HG02973 (cell line): Measurements from ENCODE around the gene TSSC4.

Source experiments
- ATAC-seq: cut with Tn5 transposase; IDR thresholded peaks from one replicate; pipeline ENCODE4 v1.9.1; 2021; ENCODE audit warnings: moderate library complexity; ENCODE audit not compliant: unreplicated experiment

Gene TSSC4

DNA sequence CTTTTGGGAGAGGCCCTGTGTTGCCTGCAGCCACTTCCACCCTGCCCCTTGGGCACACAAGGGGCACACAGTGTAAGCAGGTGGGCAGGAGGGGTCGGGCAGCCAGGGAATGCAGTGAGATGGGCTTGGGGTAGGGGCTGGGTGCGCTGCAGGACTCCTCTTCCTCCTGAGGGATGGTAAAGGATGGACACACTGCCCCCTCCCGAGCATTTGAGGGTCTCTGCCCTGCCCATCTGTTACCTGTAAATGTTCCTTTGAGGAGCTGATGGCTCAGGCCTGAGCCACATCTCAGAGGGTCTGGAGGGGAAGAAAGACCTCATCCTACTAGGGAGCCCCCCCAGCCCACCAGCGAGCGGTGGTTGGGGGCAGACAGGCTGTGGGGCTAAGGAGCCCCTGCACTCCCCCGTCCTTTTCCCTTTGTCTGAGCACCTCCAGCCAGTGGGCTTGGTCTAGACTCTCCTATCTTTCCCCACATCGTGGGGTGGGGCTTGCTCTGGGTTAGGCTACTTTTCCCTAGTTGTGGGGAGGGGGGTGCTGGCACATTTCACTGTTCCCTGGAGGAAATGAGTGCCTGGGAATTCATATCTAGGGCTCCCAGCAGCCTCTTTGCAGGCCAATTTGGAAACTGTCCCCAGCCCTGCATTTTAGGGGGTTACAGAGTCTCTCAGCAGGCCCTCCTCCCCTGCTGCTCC is 1.7 kb upstream of the TSSC4 start:
- no peak for ATAC-seq

DNA sequence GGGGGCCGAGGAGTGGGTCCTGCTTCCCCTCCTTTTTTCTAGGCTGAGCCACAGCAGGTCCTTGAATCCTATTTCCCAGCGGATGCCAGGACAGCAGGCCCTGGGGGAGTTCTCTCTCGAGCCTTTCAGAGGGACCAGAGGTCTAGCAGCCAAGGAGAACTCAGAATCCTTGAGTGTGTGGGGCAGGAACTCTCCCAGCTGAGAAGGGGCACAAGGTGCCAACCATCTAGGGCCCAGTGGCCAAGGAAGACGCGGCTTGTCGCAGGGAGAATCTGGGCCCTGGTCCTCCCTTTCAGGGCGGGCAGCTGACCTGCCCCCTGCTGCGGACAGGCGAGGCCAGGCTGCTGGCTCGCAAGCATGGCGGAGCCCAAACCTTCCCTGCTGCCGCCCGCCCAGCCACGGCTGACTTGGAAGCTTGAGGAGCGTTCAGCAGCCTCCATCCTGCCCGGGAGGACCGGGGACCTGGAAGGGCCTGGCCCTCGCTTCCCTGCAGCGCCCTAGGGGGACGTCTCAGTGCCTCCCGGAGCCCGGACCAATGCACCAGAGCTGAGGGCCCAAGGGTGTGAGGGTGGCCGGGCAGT is 972 bp upstream of the TSSC4 start:
- no peak for ATAC-seq

DNA sequence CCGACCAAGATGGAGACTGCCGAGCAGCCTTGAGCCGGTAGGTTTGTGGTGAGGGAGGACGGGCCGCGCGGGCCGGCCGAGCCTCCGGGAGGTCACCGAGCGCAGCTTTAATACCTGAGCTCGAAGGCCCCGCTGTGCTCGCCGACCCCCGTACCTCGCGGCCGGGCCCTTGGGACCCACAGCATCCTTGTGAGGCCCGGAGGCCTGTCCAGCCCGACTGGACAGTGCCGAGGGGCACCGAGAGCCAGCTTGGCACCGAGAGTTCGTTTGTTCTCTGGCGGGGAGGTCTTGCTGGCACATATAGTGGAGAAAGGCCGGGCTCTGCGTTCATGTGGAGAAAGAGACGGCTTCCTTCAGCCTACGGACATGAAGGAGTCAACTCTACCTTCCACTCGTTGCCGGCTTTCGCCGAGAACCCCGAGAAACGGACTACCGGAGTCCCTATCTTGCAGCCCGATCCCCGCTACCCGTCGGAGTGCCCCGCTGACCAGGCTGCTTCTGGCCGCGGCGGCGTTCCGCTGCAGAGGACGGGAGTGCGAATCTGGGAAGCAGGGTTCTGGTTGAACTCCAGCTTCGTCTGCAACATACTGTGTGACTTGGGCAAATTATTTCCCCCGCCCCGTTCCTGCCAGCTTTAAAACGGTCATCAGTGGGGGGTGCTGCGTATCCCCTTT is 349 bp downstream of the TSSC4 start:
- no peak for ATAC-seq

DNA sequence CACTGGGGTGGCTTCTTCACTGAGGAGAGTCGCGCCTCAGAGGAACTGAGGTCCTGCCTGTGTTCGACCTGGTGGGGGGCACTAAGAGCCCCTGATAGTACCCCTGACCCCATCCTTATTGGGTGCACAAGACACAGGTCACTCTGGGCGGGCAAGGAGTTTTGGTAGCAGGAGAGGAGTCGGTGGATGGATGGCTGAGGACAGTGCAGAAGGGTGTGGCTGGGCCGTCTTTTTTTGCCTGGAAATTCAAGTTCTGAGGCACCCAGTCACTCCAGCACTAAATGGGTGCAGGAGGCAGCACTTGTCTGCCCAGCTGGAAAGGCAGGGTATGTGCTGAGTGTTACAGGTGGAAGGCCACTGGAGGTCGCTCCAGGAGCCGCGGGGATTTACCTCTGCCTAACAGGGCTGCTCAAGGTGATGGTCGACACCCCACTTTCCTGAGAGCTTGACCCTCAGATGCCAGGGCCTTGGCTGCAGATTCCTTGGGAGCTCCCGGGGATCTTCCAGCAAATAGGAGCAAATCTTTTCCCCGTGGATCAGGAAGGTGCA is 960 bp downstream of the TSSC4 start:
- ATAC-seq, result no peak

DNA sequence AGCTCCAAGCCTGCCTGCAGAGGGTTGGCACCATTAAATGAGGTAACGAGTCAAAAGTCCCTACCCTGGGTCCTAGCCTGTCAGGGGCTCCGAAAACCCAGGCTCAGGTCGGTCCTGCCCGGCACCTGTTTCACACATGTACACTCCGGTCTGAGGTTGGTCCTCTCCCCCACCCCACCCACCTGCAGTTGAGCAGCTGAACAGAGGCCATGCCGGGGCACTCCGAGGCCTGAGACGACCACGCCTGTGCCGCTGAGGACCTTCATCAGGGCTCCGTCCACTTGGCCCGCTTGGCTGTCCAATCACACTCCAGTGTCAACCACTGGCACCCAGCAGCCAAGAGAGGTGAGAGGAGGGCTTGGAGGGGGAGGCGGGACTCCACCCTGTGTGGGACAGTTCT is 1.6 kb downstream of the TSSC4 start:
- no peak for ATAC-seq

DNA sequence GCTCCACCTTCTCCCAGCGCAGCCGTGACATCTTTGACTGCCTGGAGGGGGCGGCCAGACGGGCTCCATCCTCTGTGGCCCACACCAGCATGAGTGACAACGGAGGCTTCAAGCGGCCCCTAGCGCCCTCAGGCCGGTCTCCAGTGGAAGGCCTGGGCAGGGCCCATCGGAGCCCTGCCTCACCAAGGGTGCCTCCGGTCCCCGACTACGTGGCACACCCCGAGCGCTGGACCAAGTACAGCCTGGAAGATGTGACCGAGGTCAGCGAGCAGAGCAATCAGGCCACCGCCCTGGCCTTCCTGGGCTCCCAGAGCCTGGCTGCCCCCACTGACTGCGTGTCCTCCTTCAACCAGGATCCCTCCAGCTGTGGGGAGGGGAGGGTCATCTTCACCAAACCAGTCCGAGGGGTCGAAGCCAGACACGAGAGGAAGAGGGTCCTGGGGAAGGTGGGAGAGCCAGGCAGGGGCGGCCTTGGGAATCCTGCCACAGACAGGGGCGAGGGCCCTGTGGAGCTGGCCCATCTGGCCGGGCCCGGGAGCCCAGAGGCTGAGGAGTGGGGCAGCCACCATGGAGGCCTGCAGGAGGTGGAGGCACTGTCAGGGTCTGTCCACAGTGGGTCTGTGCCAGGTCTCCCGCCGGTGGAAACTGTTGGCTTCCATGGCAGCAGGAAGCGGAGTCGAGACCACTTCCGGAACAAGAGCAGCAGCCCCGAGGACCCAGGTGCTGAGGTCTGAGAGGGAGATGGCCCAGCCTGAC is 2.5 kb downstream of the TSSC4 start:
- no peak for ATAC-seq

DNA sequence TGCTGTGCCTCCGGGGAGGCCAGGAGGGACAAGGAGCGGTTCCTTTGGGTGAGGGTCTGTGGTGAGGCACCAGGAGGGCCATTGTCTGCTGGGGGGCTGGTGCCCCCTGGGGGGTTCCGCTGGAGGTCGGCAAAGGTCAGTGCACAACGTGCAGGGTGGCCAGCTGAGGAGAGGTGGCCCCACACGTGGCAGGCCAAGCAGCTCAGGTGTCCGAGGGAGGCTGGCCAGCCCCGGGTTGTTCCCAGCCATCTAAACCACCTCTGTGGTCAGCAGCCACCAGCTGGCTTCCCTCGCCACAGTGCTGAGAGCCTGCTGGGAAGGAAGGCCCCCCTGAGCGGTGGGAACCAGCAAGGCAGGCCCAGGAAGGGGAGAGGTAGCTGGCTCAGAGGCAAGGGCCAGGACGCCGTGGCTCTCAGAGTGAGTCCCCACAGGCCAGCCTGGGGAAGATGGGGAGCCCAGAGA is 4.2 kb downstream of the TSSC4 start:
- ATAC-seq, result no peak

DNA sequence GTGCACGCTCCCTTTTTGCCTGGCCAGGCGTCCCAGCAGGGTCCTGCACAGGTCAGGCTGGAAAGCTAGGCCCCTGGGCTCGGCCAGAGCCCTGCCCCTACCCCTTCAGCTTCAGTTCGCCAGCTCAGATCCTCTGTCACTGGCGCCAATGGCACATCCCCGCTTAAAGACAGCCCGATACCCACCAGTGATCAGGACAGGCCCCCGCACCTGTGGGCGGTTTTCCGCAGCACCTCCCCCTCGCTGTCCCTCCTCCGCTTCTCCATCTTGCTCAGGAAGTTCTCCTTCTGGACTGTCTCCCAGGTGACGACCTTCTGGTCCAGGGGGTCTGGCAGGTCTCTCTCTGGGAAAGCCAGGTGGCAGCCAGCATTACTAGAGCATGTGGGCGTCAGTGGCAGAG is 5.9 kb downstream of the TSSC4 start:
- ATAC-seq, result no peak

DNA sequence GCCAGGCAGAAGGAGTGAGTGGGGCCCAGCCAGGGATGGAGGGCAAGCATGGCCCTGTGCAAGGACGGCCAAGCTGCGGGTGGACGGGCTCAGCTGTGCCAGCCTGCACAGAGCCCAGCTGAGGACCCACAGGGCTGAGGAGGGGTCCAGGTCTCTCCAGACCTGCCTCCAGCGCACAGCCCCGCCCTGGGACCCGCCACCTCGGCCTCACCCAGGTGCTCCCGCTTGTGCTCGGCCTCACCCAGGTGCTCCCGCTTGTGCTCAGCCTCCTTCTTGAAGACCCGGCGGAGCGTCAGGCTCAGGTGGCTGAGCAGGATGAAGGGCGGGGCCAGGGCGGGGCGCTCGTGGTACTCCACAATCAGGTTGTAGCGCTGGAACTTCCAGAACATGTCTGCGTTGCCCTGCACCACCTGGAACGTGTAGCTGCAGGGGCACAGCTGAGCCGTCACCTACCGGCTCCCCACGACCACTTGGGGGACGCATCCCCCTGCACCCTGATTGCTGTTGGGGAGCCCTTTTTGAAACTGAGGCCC is 6.4 kb downstream of the TSSC4 start:
- ATAC-seq, result no peak

DNA sequence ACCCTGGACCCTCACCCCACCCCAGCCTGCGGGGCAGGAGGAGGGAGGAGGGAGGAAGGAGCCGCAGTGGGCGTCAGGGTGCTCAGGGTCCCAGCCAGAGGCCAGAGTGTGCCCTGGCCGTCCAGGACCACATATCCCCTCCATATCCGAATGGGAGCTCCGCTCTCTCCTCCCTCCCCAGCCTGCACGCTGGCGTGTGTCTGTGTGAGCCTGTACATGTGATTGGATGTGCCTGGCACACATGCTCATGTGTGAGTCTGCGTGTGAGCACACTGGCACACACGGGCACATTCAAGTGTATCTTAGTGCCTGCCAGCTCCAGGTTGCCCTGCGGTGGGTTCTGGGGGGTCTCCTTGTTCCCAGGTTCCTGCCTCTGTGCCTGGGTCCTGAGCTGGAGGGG is 8.1 kb downstream of the TSSC4 start:
- ATAC-seq, result no peak

DNA sequence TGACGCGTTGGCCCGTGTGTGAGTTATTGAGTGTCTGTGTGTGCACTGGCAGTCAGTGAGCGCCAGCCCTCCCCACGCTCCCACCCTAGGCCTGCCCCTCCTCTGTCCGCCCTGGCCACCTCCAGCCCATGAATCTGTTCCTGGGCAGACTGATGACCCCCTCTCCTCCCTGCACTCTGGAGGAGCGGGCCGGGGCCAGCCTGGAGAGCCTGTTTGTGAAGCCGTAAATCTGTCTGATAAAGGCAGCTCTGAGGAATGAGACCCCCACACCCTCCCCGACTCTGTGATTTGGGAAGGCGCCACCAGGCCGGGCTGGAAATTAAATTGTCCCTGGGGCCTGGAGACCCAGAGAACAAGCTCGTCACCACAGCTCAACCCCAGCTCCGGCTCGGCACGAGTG is 8.6 kb downstream of the TSSC4 start:
- no peak for ATAC-seq

DNA sequence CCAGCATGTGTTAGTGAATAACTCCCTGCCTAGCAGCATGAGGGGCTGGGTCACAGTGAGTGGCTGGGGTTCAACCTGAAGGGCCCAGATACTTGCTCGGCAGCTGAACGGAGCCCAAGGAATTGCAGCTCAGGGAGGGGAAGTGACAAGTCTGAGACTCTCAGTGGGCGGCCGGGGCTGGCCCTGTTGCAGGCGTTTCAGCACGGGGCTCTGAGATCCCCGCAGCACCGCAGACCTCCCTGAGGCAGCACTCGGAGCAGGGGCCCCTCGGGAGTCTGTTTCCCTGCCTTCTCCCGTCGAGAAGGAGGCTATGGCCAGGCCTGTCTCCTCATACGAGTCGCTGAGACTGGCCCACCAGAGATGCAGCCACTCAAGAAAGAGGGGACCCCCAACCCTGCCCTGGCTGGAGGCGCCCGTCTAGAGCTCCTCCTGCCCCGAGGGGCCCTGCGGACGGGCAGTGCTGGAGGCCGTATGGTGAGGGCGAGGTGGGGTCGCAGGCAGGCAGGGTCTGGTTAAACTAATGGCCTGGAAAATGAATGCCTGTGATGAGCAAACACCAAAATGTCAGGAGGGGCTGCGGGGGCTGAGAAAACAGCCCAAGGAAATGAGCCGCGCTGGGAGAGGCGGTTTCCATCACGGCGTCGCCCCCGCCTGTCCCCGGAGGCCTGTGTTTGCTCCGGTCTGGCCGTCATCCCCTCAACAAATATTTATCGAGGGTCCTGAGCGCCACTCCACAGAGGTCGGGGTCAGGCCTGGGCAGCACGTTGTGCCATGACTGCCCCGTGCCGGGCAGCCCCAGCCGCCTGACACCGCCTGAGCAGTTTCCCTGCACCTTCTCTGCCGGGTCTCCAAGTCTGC is 9.3 kb downstream of the TSSC4 start:
- no peak for ATAC-seq

DNA sequence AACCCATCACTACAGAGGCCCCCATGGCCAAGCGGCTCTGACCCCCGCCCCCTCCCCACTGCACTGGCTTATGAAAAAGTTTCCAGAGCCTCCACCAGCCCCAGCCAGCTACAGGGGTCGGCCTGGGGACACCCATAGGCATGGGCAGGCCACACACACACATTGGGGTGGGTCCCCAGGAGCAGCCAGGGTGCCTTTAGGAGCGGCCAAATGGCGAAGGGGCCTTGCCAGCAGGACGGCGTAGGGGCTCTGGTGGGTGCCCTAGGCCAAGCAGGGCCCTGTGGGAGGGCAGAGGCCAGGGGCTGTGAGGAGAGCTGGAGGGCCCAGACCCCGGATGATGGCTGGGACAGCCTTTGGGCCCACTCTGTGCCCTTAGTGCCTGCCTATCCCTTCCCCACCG is 10.1 kb downstream of the TSSC4 start:
- ATAC-seq, result no peak

DNA sequence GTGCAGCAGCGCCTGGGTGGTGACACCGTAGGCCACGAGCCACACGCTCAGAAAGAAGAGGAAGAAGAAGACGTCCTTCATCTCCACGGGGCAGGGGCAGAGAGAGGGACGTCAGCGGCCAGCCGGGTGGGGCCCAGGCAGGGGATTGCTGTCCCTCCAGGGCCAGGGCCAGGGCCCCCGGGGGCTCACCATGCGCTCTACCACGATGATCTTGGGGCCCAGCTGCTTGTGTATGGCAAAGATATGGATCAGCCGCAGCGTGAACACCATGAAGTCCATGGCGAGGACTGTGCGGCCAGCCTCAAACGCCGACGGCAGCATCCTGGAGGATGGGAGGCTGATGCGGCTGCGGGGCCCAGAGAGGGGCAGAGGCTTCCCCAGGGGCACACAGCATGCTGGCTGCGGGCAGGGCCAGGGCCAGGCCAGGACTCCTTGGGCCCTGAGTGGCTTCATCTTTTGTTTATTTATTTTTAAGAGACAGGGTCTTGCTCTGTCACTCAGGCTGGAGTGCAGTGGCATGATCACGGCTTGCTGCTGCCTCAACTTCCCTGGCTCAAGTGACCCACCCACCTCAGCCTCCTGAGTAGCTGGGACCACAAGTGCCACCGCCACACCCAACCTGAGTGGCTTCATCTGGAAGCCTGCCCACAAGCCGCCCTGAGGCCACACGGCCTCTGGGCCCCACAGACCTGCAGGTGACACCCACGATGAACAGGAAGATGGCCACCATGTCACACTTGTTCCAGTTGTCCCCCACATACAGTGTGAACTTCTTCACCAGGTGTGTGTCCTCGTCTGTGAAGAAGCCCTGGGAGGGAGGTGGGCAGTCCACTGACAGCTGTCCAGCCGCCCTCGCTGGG is 11.1 kb downstream of the TSSC4 start:
- no peak for ATAC-seq

DNA sequence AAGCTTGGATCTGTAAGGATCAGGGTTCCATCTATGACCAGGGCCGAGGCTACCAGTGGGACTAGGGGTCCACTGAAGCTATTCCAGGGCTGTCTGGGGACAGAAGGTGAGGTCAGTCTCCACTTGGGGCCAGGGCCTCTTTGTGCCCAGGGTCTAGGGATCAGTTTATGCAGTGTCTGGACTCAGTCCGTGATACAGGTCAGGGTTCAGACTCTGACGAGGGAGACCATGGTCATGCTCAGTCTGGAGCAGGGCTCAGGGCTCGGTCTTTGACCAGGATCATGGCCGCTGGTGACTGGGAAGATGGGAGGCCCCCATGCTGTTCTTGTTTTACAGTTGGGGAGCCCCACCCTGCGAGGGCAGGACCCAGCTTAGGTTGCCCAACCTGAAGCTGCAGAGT is 11.8 kb downstream of the TSSC4 start:
- ATAC-seq, result no peak

DNA sequence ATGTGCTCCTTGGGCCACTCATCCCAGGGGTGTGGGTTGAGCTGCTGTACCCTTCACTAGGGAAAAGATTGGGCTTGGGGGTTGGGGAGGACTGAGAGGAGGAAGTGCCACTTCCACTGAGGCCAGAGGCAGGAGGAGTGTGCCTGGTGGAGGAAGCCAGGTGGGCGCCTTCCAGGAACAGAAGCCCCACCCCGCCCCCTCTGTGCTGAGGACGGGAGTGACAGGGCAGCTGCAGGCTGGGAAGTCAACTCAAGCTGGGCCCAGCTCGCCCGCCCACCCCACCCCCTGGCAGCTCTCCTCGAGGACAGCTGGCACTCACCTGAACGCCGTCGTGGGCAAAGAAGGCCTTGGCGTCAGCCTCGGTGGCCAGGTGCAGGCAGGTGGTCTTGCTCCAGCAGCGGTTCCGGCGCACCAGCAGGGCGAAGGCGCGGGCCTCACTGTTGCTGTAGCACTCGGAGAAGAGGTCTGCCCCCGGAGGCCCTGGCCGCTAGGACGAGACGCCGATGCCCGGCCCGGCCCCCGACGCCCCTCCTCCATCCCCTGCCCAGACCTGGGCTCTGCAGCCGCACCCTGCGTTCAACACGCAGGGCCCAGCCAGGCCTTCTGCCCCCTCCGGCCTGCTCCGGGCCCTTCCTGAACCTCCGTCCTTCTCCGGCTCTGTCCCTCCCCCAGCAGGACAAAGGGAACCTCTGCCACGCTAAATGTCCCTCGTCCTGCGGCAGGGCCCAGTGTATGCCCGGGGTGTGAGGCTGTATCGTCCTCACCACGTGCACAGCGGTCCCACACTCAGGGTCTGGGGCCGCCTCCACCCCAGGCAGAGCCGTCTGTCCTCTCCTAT is 13.4 kb downstream of the TSSC4 start:
- ATAC-seq, result no peak

DNA sequence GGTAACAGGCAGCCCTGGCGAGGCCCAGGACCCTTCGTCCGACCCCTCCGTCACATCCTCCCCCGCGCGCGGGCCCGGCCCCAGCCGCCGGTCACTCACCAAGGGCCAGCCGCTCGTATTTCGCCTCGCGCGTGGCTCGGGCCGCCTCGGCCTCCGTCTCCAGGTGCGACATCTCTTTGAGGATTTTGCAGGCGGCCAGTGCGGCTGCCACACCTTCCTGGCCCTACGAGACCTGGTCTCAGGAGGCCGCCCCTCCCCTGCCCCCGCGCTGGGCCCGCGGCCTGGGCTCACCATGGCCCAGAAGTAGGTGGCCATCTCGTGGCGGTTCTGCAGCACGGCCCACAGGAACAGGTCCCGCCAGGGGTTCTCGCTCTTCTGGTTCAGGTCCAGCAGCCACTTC is 14.1 kb downstream of the TSSC4 start:
- no peak for ATAC-seq

DNA sequence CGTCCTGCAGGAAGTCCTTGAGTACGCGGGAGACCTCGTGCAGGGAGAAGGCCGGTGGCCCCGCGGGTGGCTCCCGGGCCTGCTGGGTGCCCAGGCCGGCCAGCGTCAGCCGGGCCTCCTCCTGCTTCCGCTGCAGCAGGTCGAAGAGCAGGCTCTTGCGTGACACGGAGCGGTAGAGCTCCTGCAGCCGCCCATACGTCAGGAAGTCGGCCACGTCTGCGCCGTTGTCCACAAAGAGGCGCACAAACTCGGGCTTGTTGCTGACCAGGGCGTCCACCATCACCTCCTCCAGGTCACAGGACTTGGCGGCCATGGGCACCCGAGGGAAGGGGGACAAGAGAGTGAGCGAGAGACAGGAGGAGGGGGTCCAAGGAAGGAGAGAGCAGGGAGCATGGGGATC is 14.6 kb downstream of the TSSC4 start:
- no peak for ATAC-seq
